MCF 10A (cell line): ENCODE data around the gene SETD3. TPM values are rescaled to one million over a fixed set of nuclear protein-coding genes. Genes with fewer than 3 reads are reported as not detected.

Source experiments
- BruUV-seq: library from RNA; stranded (reverse); fragments of 400-500 nt; replicated peaks from 2 replicates; lab custom pipeline; 2021; lab: Mats Ljungman, UMichigan
- CTCF ChIA-PET: fragments of 300-600 bp; sonication (Branson Sonifier 250); formaldehyde crosslinking; extraction: SDS; loops from one replicate; lab custom pipeline; 2021; ENCODE audit warnings: antibody characterized with exemption, inconsistent platforms; lab: Yijun Ruan, JAX
- POLR2A ChIA-PET: fragments of 300-600, 350-650 bp; sonication (Branson Sonifier 250); formaldehyde crosslinking; extraction: SDS; loops from one replicate; lab custom pipeline; 2020; ENCODE audit warnings: antibody characterized with exemption, inconsistent platforms; lab: Yijun Ruan, JAX
- DNase-seq: peaks from one replicate; pipeline ENCODE4 v3.0.0-alpha.2; 2018; ENCODE audit not compliant: unreplicated experiment
- H3K27ac Mint-ChIP-seq: one replicate; pipeline ENCODE4 v1.8.0; 2022; ENCODE audit warnings: mild to moderate bottlenecking, low read depth, mixed read lengths; ENCODE audit not compliant: unreplicated experiment
- H3K27me3 Mint-ChIP-seq: one replicate; pipeline ENCODE4 v1.8.0; 2022; ENCODE audit warnings: mixed read lengths; ENCODE audit not compliant: insufficient read depth, unreplicated experiment
- H3K36me3 Mint-ChIP-seq: one replicate; pipeline ENCODE4 v1.8.0; 2022; ENCODE audit warnings: mild to moderate bottlenecking, moderate library complexity, mixed read lengths; ENCODE audit not compliant: insufficient read depth, unreplicated experiment
- H3K4me1 Mint-ChIP-seq: one replicate; pipeline ENCODE4 v1.8.0; 2022; ENCODE audit warnings: mixed read lengths; ENCODE audit not compliant: insufficient read depth, unreplicated experiment
- H3K4me3 Mint-ChIP-seq: one replicate; pipeline ENCODE4 v1.8.0; 2022; ENCODE audit warnings: mild to moderate bottlenecking, moderate library complexity, mixed read lengths; ENCODE audit not compliant: unreplicated experiment
- H3K9me3 Mint-ChIP-seq: one replicate; pipeline ENCODE4 v1.8.0; 2022; ENCODE audit warnings: mixed read lengths; ENCODE audit not compliant: unreplicated experiment
- intact Hi-C: fragments of 100-400 bp; cut with micrococcal nuclease; formaldehyde crosslinking; loops from 2 replicates; pipeline ENCODE4 v1.14.1; 2022
- total RNA-seq: library from RNA; stranded (reverse); gene quantifications from 2 replicates; pipeline ENCODE4 v1.2.3, GENCODE V29; 2022
- TF ChIP-seq, protein P1 (sequence below): fragments of 200-600 bp; IDR thresholded peaks from one replicate; pipeline ENCODE4 v1.8.0; 2022; ENCODE audit warnings: antibody characterized with exemption, mild to moderate bottlenecking; ENCODE audit not compliant: unreplicated experiment

SETD3 gene
- total RNA-seq, 1 experiment from 2014 or later, result 50.6 TPM

GRCh38 chr14:99451234-99451633 is 29.4 kb downstream of the SETD3 start:
- ChIA-PET CTCF (interaction anchor here (0.7 to 2.1 kb wide), 4 partner anchors 15 to 61 kb away, joined by 3 to 7 read pairs (median 4); no protein-coding TSS in a partner anchor), POLR2A (interaction anchor here (1.2 kb wide), 1 partner anchor 11 kb away, joined by 3 read pairs; no protein-coding TSS in a partner anchor)
- H3K27ac Mint-ChIP-seq, result no peak overlapping the region

GRCh38 chr14:99450266-99450665 is 30.4 kb downstream of the SETD3 start:
- no peak overlapping the region for H3K27ac Mint-ChIP-seq
- no TSS peak for BruUV-seq
- intact Hi-C loops, result no loop called here
- H3K27me3 Mint-ChIP-seq, result no peaks in the 10 kb centered on the region
- peaks cover 45% of the 10 kb centered on the region for H3K36me3 Mint-ChIP-seq
- POLR2A ChIA-PET, result interaction anchor here (1.2 kb wide), 1 partner anchor 10 kb away, joined by 3 read pairs; no protein-coding TSS in a partner anchor
- peaks cover 4% of the 10 kb centered on the region for H3K4me1 Mint-ChIP-seq
- TF ChIP-seq, protein P1, sequence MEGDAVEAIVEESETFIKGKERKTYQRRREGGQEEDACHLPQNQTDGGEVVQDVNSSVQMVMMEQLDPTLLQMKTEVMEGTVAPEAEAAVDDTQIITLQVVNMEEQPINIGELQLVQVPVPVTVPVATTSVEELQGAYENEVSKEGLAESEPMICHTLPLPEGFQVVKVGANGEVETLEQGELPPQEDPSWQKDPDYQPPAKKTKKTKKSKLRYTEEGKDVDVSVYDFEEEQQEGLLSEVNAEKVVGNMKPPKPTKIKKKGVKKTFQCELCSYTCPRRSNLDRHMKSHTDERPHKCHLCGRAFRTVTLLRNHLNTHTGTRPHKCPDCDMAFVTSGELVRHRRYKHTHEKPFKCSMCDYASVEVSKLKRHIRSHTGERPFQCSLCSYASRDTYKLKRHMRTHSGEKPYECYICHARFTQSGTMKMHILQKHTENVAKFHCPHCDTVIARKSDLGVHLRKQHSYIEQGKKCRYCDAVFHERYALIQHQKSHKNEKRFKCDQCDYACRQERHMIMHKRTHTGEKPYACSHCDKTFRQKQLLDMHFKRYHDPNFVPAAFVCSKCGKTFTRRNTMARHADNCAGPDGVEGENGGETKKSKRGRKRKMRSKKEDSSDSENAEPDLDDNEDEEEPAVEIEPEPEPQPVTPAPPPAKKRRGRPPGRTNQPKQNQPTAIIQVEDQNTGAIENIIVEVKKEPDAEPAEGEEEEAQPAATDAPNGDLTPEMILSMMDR, result no peak
- CTCF ChIA-PET, result interaction anchor here (1.1 to 2.1 kb wide), 3 partner anchors 14 to 57 kb away, joined by 3 to 7 read pairs (median 5); no protein-coding TSS in a partner anchor
- DNase-seq, result no peak
- no peaks in the 10 kb centered on the region for H3K9me3 Mint-ChIP-seq
- H3K4me3 Mint-ChIP-seq, result no peak overlapping the region

More at GRCh38 chr14:99451234-99451633, 29.4 kb downstream of the SETD3 start:
- BruUV-seq, result no TSS peak
- intact Hi-C loops, result no loop called here
- no peak for DNase-seq
- H3K36me3 Mint-ChIP-seq, result peaks cover 38% of the 10 kb centered on the region
- H3K4me3 Mint-ChIP-seq, result no peak overlapping the region
- no peaks in the 10 kb centered on the region for H3K27me3 Mint-ChIP-seq
- H3K9me3 Mint-ChIP-seq, result no peaks in the 10 kb centered on the region
- peaks cover 5% of the 10 kb centered on the region for H3K4me1 Mint-ChIP-seq
- TF ChIP-seq, protein P1, result no peak

DNA sequence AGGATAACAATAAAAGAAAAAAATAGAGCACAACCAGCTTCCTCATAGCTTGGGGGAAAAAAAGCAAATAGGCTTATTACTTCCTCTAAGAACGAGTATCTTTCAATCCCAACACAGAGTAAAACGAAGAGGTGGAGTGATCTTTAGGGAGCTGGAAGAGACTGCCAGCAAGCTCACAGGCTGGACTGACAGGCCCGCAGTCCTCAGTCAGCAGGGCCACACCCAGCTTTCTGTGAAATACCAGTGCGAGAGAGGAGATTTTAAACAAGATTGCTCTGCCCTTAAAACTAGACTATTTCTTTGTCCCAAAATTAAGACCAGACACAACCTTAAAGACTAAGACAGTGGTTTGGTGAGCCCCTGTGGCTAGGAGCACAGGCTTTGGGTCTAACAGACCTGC is 32.9 kb downstream of the SETD3 start:
- BruUV-seq, result no TSS peak
- no peaks in the 10 kb centered on the region for H3K4me1 Mint-ChIP-seq
- intact Hi-C loops, result no loop called here
- TF ChIP-seq, protein P1, result no peak
- H3K4me3 Mint-ChIP-seq, result no peak overlapping the region
- no peak for DNase-seq
- CTCF ChIA-PET, result no interaction called here
- no peak overlapping the region for H3K27ac Mint-ChIP-seq
- no peaks in the 10 kb centered on the region for H3K9me3 Mint-ChIP-seq
- POLR2A ChIA-PET, result interaction anchor here (0.7 kb wide), 1 partner anchor 9 kb away, joined by 3 read pairs; no protein-coding TSS in a partner anchor
- H3K36me3 Mint-ChIP-seq, result peaks cover 40% of the 10 kb centered on the region
- no peaks in the 10 kb centered on the region for H3K27me3 Mint-ChIP-seq

DNA sequence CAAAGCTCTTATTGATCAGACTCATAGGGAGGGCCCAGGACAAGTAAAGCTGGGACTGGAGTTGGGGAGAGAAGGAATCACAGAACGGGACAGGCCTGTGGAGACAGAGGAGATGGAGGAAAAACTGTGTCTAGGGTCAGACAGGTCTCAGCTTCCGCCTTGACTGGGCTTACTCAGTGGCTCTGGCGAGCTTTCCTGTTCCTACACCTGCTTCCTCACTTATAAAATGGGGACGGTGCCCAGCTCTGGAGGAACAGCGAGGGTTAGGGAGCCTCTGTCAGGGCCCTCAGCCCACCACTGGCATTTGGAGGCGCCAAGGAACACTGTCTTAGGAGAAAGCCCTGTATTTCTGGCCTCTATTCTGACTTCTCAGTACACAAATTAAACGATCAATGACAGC is 34.7 kb downstream of the SETD3 start:
- no TSS peak for BruUV-seq
- Mint-ChIP-seq H3K27ac (no peak overlapping the region), H3K36me3 (peaks cover 37% of the 10 kb centered on the region), H3K9me3 (no peaks in the 10 kb centered on the region), H3K4me3 (no peak overlapping the region), H3K4me1 (no peaks in the 10 kb centered on the region), H3K27me3 (no peaks in the 10 kb centered on the region)
- DNase-seq, result no peak
- TF ChIP-seq, protein P1, result no peak
- CTCF ChIA-PET, result no interaction called here
- POLR2A ChIA-PET, result no interaction called here
- intact Hi-C loops, result no loop called here
